H7 (cell line): Measurements from ENCODE around the gene TPCN1. TPM values are rescaled to one million over a fixed set of nuclear protein-coding genes. Genes with fewer than 3 reads are reported as not detected.

ENCODE experiments used
- DNase-seq: peaks from one replicate; pipeline ENCODE4 v3.0.0; 2012
- H3K27me3 ChIP-seq: 2 replicates; pipeline ENCODE4 v1.6.0; 2011; ENCODE audit warnings: mild to moderate bottlenecking, low read length; ENCODE audit not compliant: control insufficient read depth, insufficient read depth
- H3K36me3 ChIP-seq: replicated peaks from 2 replicates; pipeline ENCODE4 v1.5.1; 2011; ENCODE audit warnings: low read length; ENCODE audit not compliant: control insufficient read depth, insufficient read depth
- H3K4me3 ChIP-seq: 2 replicates; pipeline ENCODE4 v1.5.1; 2011; ENCODE audit warnings: low read depth, mild to moderate bottlenecking, control low read depth, low read length, moderate library complexity; ENCODE audit not compliant: insufficient read depth
- total RNA-seq: library from RNA; depleted of rRNA; stranded (reverse); fragments of >200 nt; shearing (Covaris generic); gene quantifications from 2 replicates; pipeline ENCODE4 v1.2.3, GENCODE V29; 2014

TPCN1 gene
- total RNA-seq, 1 experiment from 2014 or later, result 19.2 TPM

GRCh38 chr12:113278141-113278540 is 56.9 kb downstream of the TPCN1 start:
- peaks cover 5% of the 10 kb centered on the region for H3K36me3 ChIP-seq
- no peaks in the 10 kb centered on the region for H3K27me3 ChIP-seq
- H3K4me3 ChIP-seq, result no peak overlapping the region
- no peak for DNase-seq

GRCh38 chr12:113278633-113279032 is 57.4 kb downstream of the TPCN1 start:
- no peak for DNase-seq
- Histone ChIP-seq H3K36me3 (peaks cover 5% of the 10 kb centered on the region), H3K4me3 (no peak overlapping the region)

GRCh38 chr12:113284751-113285150 is 63.5 kb downstream of the TPCN1 start:
- no peak for DNase-seq
- Histone ChIP-seq H3K4me3 (no peak overlapping the region), H3K36me3 (peaks cover 3% of the 10 kb centered on the region), H3K27me3 (no peaks in the 10 kb centered on the region)

More at GRCh38 chr12:113278633-113279032, 57.4 kb downstream of the TPCN1 start:
- H3K27me3 ChIP-seq, result no peaks in the 10 kb centered on the region

- Histone ChIP-seq H3K4me3 (no peak overlapping the region), H3K27me3 (no peaks in the 10 kb centered on the region), H3K36me3 (peaks cover 5% of the 10 kb centered on the region)
- DNase-seq, result no peak
Observed at GRCh38 chr12:113285679-113286610, 64.7 kb downstream of the TPCN1 start.

- Histone ChIP-seq H3K4me3 (no peak overlapping the region), H3K36me3 (peaks cover 5% of the 10 kb centered on the region), H3K27me3 (no peaks in the 10 kb centered on the region)
- no peak for DNase-seq
Observed at GRCh38 chr12:113286712-113287111, 65.4 kb downstream of the TPCN1 start.

- DNase-seq, result no peak
- H3K4me3 ChIP-seq, result no peak overlapping the region
- H3K36me3 ChIP-seq, result peaks cover 5% of the 10 kb centered on the region
- H3K27me3 ChIP-seq, result no peaks in the 10 kb centered on the region
Observed at GRCh38 chr12:113287146-113287898, 66.1 kb downstream of the TPCN1 start.

- H3K27me3 ChIP-seq, result no peaks in the 10 kb centered on the region
- H3K4me3 ChIP-seq, result no peak overlapping the region
- no peak for DNase-seq
- H3K36me3 ChIP-seq, result peaks cover 5% of the 10 kb centered on the region
Observed at GRCh38 chr12:113287899-113288282, 66.6 kb downstream of the TPCN1 start.

- no peak overlapping the region for H3K4me3 ChIP-seq
- peaks cover 9% of the 10 kb centered on the region for H3K36me3 ChIP-seq
- DNase-seq, result no peak
- H3K27me3 ChIP-seq, result no peaks in the 10 kb centered on the region
Observed at GRCh38 chr12:113289361-113289760, 68.1 kb downstream of the TPCN1 start.

- no peak for DNase-seq
- no peak overlapping the region for H3K4me3 ChIP-seq
- peaks cover 9% of the 10 kb centered on the region for H3K36me3 ChIP-seq
Observed at GRCh38 chr12:113290506-113290905, 69.2 kb downstream of the TPCN1 start.

GRCh38 chr12:113291586-113291985 is 70.3 kb downstream of the TPCN1 start:
- no peak for DNase-seq
- H3K36me3 ChIP-seq, result peaks cover 6% of the 10 kb centered on the region
- no peak overlapping the region for H3K4me3 ChIP-seq
- no peaks in the 10 kb centered on the region for H3K27me3 ChIP-seq

More at GRCh38 chr12:113290506-113290905, 69.2 kb downstream of the TPCN1 start:
- H3K27me3 ChIP-seq, result no peaks in the 10 kb centered on the region

GRCh38 chr12:113292091-113292490 is 70.8 kb downstream of the TPCN1 start:
- Histone ChIP-seq H3K27me3 (no peaks in the 10 kb centered on the region), H3K36me3 (peaks cover 6% of the 10 kb centered on the region), H3K4me3 (no peak overlapping the region)
- DNase-seq, result no peak

- H3K36me3 ChIP-seq, result peaks cover 6% of the 10 kb centered on the region
- DNase-seq, result no peak
- H3K27me3 ChIP-seq, result no peaks in the 10 kb centered on the region
- no peak overlapping the region for H3K4me3 ChIP-seq
Observed at GRCh38 chr12:113292547-113292946, 71.3 kb downstream of the TPCN1 start.

- H3K27me3 ChIP-seq, result no peaks in the 10 kb centered on the region
- peaks cover 6% of the 10 kb centered on the region for H3K36me3 ChIP-seq
- H3K4me3 ChIP-seq, result no peak overlapping the region
- DNase-seq, result no peak
Observed at GRCh38 chr12:113293100-113293499, 71.8 kb downstream of the TPCN1 start.

- Histone ChIP-seq H3K27me3 (no peaks in the 10 kb centered on the region), H3K36me3 (peaks cover 4% of the 10 kb centered on the region), H3K4me3 (no peak overlapping the region)
- DNase-seq, result no peak
Observed at GRCh38 chr12:113295886-113296556, 74.8 kb downstream of the TPCN1 start.
